ENCODE data around the gene S100A6. TPM values are rescaled to one million over a fixed set of nuclear protein-coding genes. Genes with fewer than 3 reads are reported as not detected.
A peak's percentile ranks its signal among the peaks of the same experiment; 100 is the strongest.

S100A6 gene
- total RNA-seq, 1 experiment from 2014 or later: 1,633 TPM

- DNase-seq (ENCODE audit: low read depth, low spot score): no peak
- CTCF ChIA-PET: interaction anchor here (1.6 to 3.2 kb wide), 3 partner anchors 9 to 28 kb away, joined by 4 to 9 read pairs (median 5); partner anchors contain the start of gene S100A2
These were observed 4.9 kb upstream of the S100A6 start, which contains the start of gene S100A5 for GRCh38 chr1:153540394-153541361. Gene S100A5 (minus strand): TSS chr1:153540934. CDS start chr1:153540191, 743 bp downstream.

More at GRCh38 chr1:153540394-153541361, 4.9 kb upstream of the S100A6 start, which contains the start of gene S100A5:
- Histone ChIP-seq H3K27me3 (ENCODE audit: insufficient read depth, low read length) (no peaks in the 10 kb centered on the region), H4K20me1 (ENCODE audit: insufficient read depth) (no peaks in the 10 kb centered on the region), H2AFZ (ENCODE audit: low read depth, low read length, poor library complexity, severe bottlenecking) (no peak within 1 kb of the TSS), H3K9me3 (ENCODE audit: control insufficient read depth in 1 of 2, insufficient read depth in 1 of 2, low read depth in 1 of 2, low read length in 2 of 2) (no peaks in the 10 kb centered on the region), H3K27ac (ENCODE audit: low read depth, low read length) (peak within 1 kb of the TSS; percentile 97), H3K9me2 (ENCODE audit: insufficient read depth) (no peaks in the 10 kb centered on the region), H3K4me3 (replicated peaks in 1 of 2; ENCODE audit: low read depth in 1 of 2, low read length in 2 of 2) (no peak within 1 kb of the TSS), H3K9ac (ENCODE audit: low read length) (peak within 1 kb of the TSS; percentile 29; the same call in 1 of the 2 replicates), H3K4me2 (ENCODE audit: low read length) (peak within 1 kb of the TSS; percentile 77), H3K36me3 (ENCODE audit: control insufficient read depth in 1 of 2, insufficient read depth in 2 of 2, low read length in 2 of 2) (no peaks in the 10 kb centered on the region; a peak in 1 of 4 replicates), H3K4me1 (ENCODE audit: control insufficient read depth in 1 of 2, insufficient read depth in 2 of 2, low read length in 2 of 2) (peaks cover 87 to 94% of the 10 kb centered on the region in 2 experiments), H3K79me2 (ENCODE audit: insufficient read depth, low read length) (peaks cover 15% of the 10 kb centered on the region)
- TF ChIP-seq EGR1 (IDR thresholded peaks at IDR 0.05; ENCODE audit: low read depth) (no peak), CTCF (IDR thresholded peaks at IDR 0.05 in 2 of 3, conservative IDR thresholded peaks at IDR 0.05 in 1 of 3; ENCODE audit: borderline replicate concordance in 1 of 3, insufficient read depth in 1 of 3, low read depth in 2 of 3, low read length in 2 of 3) (no peak), CBX3 (IDR thresholded peaks at IDR 0.05; ENCODE audit: low read depth) (no peak), TCF7L2 (IDR thresholded peaks at IDR 0.05; ENCODE audit: borderline replicate concordance, extremely low read depth, insufficient read depth, insufficient read length) (no peak), POLR2AphosphoS5 (IDR thresholded peaks at IDR 0.05; ENCODE audit: low read depth, low read length) (peak; percentile 17; the same call in 1 of the 2 replicates), ZFX (IDR thresholded peaks at IDR 0.05) (no peak), JUND (IDR thresholded peaks at IDR 0.05) (no peak), CEBPB (IDR thresholded peaks at IDR 0.05; ENCODE audit: low read depth) (no peak)
- intact Hi-C loops (cut with micrococcal nuclease): no loop called here
- no peak for ATAC-seq
- BruUV-seq (replicated peaks): no TSS peak
- RAD21 ChIA-PET (ENCODE audit: low non-redundant PET in 1 of 2, low total read pairs in 2 of 2, uncharacterized antibody in 2 of 2, unreplicated experiment in 2 of 2): interaction anchor here (0.6 to 0.9 kb wide), 2 partner anchors 20 to 27 kb away, joined by 3 to 4 read pairs; no protein-coding TSS in a partner anchor
- POLR2A ChIA-PET: interaction anchor here (1.0 to 2.1 kb wide), 5 partner anchors 21 to 87 kb away, joined by 3 to 9 read pairs (median 4); partner anchors contain the start of gene S100A13

Measured in HCT116 (cell line).